AG04449 (cell line): ENCODE measurements around the gene ZNF532.

Experiments
- CTCF ChIA-PET: fragments of 350-600 bp; formaldehyde crosslinking; extraction: SDS; loops from one replicate; lab custom pipeline; 2021; ENCODE audit warnings: antibody characterized with exemption; lab: Yijun Ruan, JAX
- POLR2A ChIA-PET: fragments of 400-600, 350-600 bp; formaldehyde crosslinking; extraction: SDS; loops from one replicate; lab custom pipeline; 2020; ENCODE audit warnings: antibody characterized with exemption, inconsistent platforms; lab: Yijun Ruan, JAX
- DNase-seq: peaks from one replicate; pipeline ENCODE4 v3.0.0-alpha.2; 2010; ENCODE audit warnings: low read depth, low spot score
- H3K4me3 ChIP-seq: 2 replicates; pipeline ENCODE4 v1.5.1; 2011; ENCODE audit warnings: low read depth, mild to moderate bottlenecking, control low read depth, low read length
- TF ChIP-seq, protein P1 (sequence below): IDR thresholded peaks from one replicate; pipeline ENCODE4 v1.5.1; 2011; ENCODE audit warnings: mild to moderate bottlenecking, moderate library complexity, low read length, control low read depth, inconsistent platforms; ENCODE audit not compliant: insufficient read depth; ENCODE audit errors: missing control alignments

ZNF532 gene

GRCh38 chr18:58983260-58984155 lies 118.8 kb downstream of the ZNF532 start:
- no peak overlapping the region for H3K4me3 ChIP-seq
- TF ChIP-seq, protein P1, sequence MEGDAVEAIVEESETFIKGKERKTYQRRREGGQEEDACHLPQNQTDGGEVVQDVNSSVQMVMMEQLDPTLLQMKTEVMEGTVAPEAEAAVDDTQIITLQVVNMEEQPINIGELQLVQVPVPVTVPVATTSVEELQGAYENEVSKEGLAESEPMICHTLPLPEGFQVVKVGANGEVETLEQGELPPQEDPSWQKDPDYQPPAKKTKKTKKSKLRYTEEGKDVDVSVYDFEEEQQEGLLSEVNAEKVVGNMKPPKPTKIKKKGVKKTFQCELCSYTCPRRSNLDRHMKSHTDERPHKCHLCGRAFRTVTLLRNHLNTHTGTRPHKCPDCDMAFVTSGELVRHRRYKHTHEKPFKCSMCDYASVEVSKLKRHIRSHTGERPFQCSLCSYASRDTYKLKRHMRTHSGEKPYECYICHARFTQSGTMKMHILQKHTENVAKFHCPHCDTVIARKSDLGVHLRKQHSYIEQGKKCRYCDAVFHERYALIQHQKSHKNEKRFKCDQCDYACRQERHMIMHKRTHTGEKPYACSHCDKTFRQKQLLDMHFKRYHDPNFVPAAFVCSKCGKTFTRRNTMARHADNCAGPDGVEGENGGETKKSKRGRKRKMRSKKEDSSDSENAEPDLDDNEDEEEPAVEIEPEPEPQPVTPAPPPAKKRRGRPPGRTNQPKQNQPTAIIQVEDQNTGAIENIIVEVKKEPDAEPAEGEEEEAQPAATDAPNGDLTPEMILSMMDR = no peak
- no peak for DNase-seq
- ChIA-PET POLR2A (no interaction called here), CTCF (interaction anchor here (1.0 to 1.4 kb wide), 3 partner anchors 12 to 202 kb away, joined by 3 to 4 read pairs (median 3); no protein-coding TSS in a partner anchor)

GRCh38 chr18:58988600-58988999 lies 123.9 kb downstream of the ZNF532 start:
- POLR2A ChIA-PET = no interaction called here
- DNase-seq = no peak
- TF ChIP-seq, protein P1 = no peak
- CTCF ChIA-PET = no interaction called here
- no peak overlapping the region for H3K4me3 ChIP-seq

DNA sequence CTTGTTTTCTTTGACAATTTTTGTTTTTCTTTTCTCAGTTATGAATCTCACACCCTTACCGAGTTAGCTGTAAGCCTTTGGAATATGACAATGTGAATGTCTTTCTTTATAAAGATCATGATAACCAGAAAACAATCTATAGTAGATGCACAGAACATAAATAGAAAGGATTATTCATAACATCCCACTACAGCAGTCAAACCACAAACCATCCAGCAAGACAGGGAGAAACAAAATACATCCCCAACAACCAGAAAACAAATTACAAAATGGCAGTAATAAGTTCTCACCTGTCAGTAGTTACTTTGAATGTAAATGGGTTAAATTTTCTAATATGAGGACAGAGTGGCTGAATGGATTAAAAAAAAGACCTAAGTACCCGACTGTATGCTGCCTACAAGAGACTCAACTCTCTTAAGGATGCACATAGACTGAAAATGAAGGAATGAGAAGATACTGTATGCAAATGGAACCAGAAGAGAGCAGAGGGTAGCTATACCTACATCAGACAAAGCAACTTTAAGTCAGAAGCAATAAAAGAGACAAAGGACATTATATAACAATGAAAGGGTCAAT lies 124.6 kb downstream of the ZNF532 start:
- TF ChIP-seq, protein P1 = no peak
- no peak overlapping the region for H3K4me3 ChIP-seq
- DNase-seq = no peak
- ChIA-PET CTCF (no interaction called here), POLR2A (no interaction called here)

DNA sequence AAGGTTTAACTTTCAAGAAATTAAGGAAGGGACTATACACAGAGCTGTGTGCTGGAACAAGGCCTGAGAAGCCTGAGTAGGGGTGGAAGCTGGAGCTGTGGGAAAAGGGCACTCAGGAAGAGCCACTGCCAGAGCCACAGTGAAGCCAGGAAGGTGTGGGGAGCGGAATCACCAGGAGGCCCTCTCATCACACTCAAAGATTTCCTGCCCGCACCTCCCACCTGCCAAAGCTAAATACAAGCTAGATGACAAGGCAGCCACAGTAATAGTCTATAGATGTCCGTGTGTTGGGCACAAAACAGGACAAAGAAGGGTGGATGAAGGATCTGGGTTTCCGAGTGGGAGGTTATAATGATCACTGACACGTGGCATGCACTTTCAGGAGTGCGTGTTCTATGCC lies 126.0 kb downstream of the ZNF532 start:
- ChIA-PET POLR2A (no interaction called here), CTCF (no interaction called here)
- DNase-seq = no peak
- H3K4me3 ChIP-seq = no peak overlapping the region
- TF ChIP-seq, protein P1 = no peak

DNA sequence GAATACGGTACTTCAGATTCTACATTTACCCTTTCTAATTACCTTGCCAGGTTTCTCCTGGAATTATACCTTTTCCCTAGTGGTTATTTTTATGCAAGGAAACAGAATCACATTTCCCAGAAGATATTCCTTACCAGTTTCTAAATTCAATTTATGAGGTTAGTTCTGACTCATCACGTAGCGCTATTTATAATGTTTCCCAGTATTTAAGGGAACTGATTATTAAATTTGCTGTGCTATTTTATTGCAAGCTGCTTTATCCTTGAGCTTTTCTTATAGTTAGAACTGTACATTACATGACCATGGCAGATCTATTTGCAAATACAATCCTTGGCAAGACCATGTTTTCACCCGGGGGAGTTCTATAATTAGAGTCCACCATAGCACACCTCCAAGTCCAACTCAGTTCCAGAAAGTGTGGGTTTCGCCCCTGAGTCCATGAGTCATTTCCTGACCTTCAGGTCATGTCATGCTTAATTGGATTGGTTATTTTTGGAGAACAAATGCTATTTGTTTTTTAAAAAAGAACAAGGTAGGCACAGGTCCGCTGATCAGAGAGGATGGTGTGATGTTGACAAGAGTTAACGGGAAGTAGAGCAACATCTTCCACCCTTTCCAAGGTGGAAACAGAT lies 126.6 kb downstream of the ZNF532 start:
- no peak overlapping the region for H3K4me3 ChIP-seq
- CTCF ChIA-PET = no interaction called here
- TF ChIP-seq, protein P1 = no peak
- DNase-seq = no peak
- POLR2A ChIA-PET = no interaction called here
